Measurements from ENCODE around the gene MAFG.

DNA sequence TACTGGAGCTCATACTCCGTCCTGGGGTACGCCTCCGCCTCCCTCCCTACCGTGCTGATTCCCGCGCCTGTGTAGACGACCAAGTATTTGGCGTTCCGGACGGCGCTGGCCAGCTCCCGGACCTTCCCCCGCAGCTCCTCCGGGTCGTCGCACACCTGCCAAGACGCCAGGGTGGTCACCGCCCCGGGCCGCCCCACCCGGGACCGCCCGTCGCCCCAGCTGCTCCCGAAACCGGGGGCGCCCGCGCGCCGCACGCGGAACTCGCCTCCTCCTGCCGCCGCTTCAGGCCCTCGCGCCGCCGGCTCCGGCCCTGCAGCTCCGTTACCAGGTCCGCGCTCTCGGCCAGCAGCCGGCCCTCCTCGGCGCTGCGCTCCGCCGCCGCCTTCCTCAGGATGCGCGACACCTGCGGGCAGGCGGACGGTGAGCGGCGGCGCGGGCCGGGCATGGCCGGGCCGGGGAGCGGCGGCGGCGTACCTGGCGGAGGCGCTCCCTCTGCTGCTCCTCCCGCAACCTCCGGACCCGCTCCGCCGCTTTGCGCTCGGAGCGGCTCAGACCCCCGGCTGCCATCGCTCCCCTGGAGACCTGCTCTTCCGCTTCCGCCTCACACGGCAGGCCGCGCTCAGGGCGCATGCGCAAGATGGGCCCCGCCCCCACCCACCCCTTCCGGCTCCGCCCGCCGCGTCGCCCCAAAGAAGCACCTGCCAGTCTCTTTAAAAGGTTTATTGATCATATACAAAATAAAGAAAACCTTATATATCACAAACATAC lies 9.8 kb downstream of the MAFG start, which contains the start of gene SIRT7:
- TF ChIP-seq, protein P1, sequence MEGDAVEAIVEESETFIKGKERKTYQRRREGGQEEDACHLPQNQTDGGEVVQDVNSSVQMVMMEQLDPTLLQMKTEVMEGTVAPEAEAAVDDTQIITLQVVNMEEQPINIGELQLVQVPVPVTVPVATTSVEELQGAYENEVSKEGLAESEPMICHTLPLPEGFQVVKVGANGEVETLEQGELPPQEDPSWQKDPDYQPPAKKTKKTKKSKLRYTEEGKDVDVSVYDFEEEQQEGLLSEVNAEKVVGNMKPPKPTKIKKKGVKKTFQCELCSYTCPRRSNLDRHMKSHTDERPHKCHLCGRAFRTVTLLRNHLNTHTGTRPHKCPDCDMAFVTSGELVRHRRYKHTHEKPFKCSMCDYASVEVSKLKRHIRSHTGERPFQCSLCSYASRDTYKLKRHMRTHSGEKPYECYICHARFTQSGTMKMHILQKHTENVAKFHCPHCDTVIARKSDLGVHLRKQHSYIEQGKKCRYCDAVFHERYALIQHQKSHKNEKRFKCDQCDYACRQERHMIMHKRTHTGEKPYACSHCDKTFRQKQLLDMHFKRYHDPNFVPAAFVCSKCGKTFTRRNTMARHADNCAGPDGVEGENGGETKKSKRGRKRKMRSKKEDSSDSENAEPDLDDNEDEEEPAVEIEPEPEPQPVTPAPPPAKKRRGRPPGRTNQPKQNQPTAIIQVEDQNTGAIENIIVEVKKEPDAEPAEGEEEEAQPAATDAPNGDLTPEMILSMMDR (conservative IDR thresholded peaks at IDR 0.05 in 1 of 2, IDR thresholded peaks at IDR 0.05 in 1 of 2; ENCODE audit: extremely low read depth in 1 of 2, insufficient read depth in 1 of 2, low read depth in 1 of 2, low read length in 2 of 2), result no peak
- no peak for TF ChIP-seq EZH2 (IDR thresholded peaks at IDR 0.05; ENCODE audit: borderline replicate concordance, low read length)
